GM12878 (cell line): ENCODE results near the gene C1S. TPM values are rescaled to one million over a fixed set of nuclear protein-coding genes. Genes with fewer than 3 reads are reported as not detected.

ENCODE experiments used
- ATAC-seq: fragments of 200-7000 bp; cut with Tn5 transposase; 3 replicates; pipeline ENCODE4 v1.9.1; 2020; ENCODE audit warnings: mild to moderate bottlenecking, moderate library complexity
- BruUV-seq: library from RNA; stranded (reverse); fragments of 400-500 nt; replicated peaks from 2 replicates; lab custom pipeline; 2021; lab: Mats Ljungman, UMichigan
- CTCF ChIA-PET: fragments of 300-600 bp; sonication (Branson Sonifier 250); formaldehyde crosslinking; extraction: SDS; loops from one replicate; lab custom pipeline; 2021; ENCODE audit warnings: inconsistent platforms; lab: Yijun Ruan, JAX
- POLR2A ChIA-PET: fragments of 350-600 bp; formaldehyde crosslinking; extraction: SDS; loops from one replicate; lab custom pipeline; 2021; ENCODE audit warnings: inconsistent platforms; lab: Charles Lee
- RAD21 ChIA-PET: fragments of 300-600 bp; sonication (Branson Sonifier 250); formaldehyde crosslinking; loops from one replicate; lab custom pipeline; 2023; ENCODE audit warnings: antibody characterized with exemption; ENCODE audit not compliant: unreplicated experiment; lab: Charles Lee
- SMC1A ChIA-PET: fragments of 300-600 bp; sonication (Branson Sonifier 250); formaldehyde crosslinking; loops from one replicate; lab custom pipeline; 2023; ENCODE audit not compliant: unreplicated experiment, uncharacterized antibody; lab: Charles Lee
- DNase-seq: peaks from one replicate; pipeline ENCODE4 v3.0.0-alpha.2; 2011; ENCODE audit warnings: low read depth, low spot score
- FAIRE-seq: peaks from 3 replicates; lab custom pipeline; 2011; peaks lifted over from hg19 to GRCh38; lab: Jason Lieb, UNC
- H2AFZ ChIP-seq: 2 replicates; pipeline ENCODE4 v1.6.0; 2011; ENCODE audit warnings: low read depth, low read length, control low read depth; ENCODE audit not compliant: control insufficient read depth
- H3K27ac ChIP-seq: 2 replicates; pipeline ENCODE4 v1.5.1; 2011; ENCODE audit warnings: control low read depth; ENCODE audit not compliant: control insufficient read depth, insufficient read depth
- H3K27me3 ChIP-seq, 2 experiments: replicated peaks in 1 of 2; 2 replicates each; pipeline versions ENCODE4 v1.6.0 to v1.6.1; 2011; ENCODE audit warnings: low read length in 1 of 2; ENCODE audit not compliant: control insufficient read depth in 2 of 2, insufficient read depth in 2 of 2
- H3K36me3 ChIP-seq, 2 experiments: 2 replicates each; pipeline ENCODE4 v1.5.1; 2011; ENCODE audit warnings: low read length in 1 of 2; ENCODE audit not compliant: control insufficient read depth in 2 of 2, insufficient read depth in 2 of 2
- H3K4me1 ChIP-seq: 2 replicates; pipeline ENCODE4 v1.6.1; 2011; ENCODE audit warnings: mild to moderate bottlenecking, low read length, moderate library complexity, mixed read lengths; ENCODE audit not compliant: control insufficient read depth, insufficient read depth
- H3K4me2 ChIP-seq: 2 replicates; pipeline ENCODE4 v1.6.0; 2011; ENCODE audit warnings: control low read depth; ENCODE audit not compliant: control insufficient read depth, insufficient read depth
- H3K4me3 ChIP-seq: fragments of 200-600 bp; sonication (generic); 2 replicates; pipeline ENCODE4 v1.5.1; 2016
- H3K79me2 ChIP-seq: 2 replicates; pipeline ENCODE4 v1.6.0; 2011; ENCODE audit warnings: low read length; ENCODE audit not compliant: control insufficient read depth, insufficient read depth
- H3K9ac ChIP-seq: 2 replicates; pipeline ENCODE4 v1.8.0; 2011; ENCODE audit warnings: low read length, control low read depth, mixed read lengths; ENCODE audit not compliant: control insufficient read depth, insufficient read depth
- H3K9me3 ChIP-seq: replicated peaks from 3 replicates; pipeline ENCODE4 v1.5.1; 2011; ENCODE audit warnings: mild to moderate bottlenecking, low read length; ENCODE audit not compliant: control insufficient read depth, insufficient read depth
- H4K20me1 ChIP-seq: 2 replicates; pipeline ENCODE4 v1.6.0; 2011; ENCODE audit not compliant: control insufficient read depth, insufficient read depth
- ATF7 ChIP-seq: fragments of 450-650 bp; IDR thresholded peaks from 2 replicates; pipeline ENCODE4 v1.6.1; 2016; ENCODE audit warnings: low read depth, mild to moderate bottlenecking
- CREB1 ChIP-seq: IDR thresholded peaks from 2 replicates; pipeline ENCODE4 v1.6.1; 2012; ENCODE audit warnings: low read depth, mild to moderate bottlenecking, inconsistent platforms
- E2F8 ChIP-seq: fragments of 450-650 bp; IDR thresholded peaks from 2 replicates; pipeline ENCODE4 v1.6.1; 2018; ENCODE audit warnings: mild to moderate bottlenecking, low read depth, moderate library complexity; ENCODE audit not compliant: partially characterized antibody
- EGR1 ChIP-seq, 2 experiments: IDR thresholded peaks; 1 replicate in 1 of 2; 2 replicates in 1 of 2; pipeline ENCODE4 v1.6.1; 2011 to 2012; ENCODE audit warnings: low read depth in 2 of 2, low read length in 2 of 2, borderline replicate concordance in 1 of 2, mild to moderate bottlenecking in 1 of 2, moderate library complexity in 1 of 2
- IRF5 ChIP-seq: fragments of 450-650 bp; IDR thresholded peaks from 2 replicates; pipeline ENCODE4 v1.6.1; 2017; ENCODE audit warnings: borderline replicate concordance
- LARP7 ChIP-seq: fragments of 450-650 bp; IDR thresholded peaks from 2 replicates; pipeline ENCODE4 v1.6.1; 2017; ENCODE audit warnings: mild to moderate bottlenecking
- MXI1 ChIP-seq: fragments of 150-350 bp; IDR thresholded peaks from 2 replicates; pipeline ENCODE4 v1.6.1; 2011; ENCODE audit warnings: low read depth, mild to moderate bottlenecking, inconsistent platforms, low read length, improper control_type of control experiment
- RELB ChIP-seq: fragments of 450-650 bp; IDR thresholded peaks from 2 replicates; pipeline ENCODE4 v1.6.1; 2017; ENCODE audit warnings: low read depth, mild to moderate bottlenecking, moderate library complexity
- RFX5 ChIP-seq: IDR thresholded peaks from 2 replicates; pipeline ENCODE4 v1.6.1; 2011; ENCODE audit warnings: low read depth, low read length, improper control_type of control experiment
- SPI1 ChIP-seq: IDR thresholded peaks from 2 replicates; pipeline ENCODE4 v1.6.1; 2011; ENCODE audit warnings: low read depth, mild to moderate bottlenecking, low read length, moderate library complexity, borderline replicate concordance; ENCODE audit not compliant: insufficient read depth
- SUPT20H ChIP-seq: IDR thresholded peaks from 2 replicates; pipeline ENCODE4 v1.6.1; 2011; ENCODE audit warnings: low read depth, mild to moderate bottlenecking, low read length, moderate library complexity, borderline replicate concordance; ENCODE audit not compliant: control insufficient read depth
- ZNF24 ChIP-seq: fragments of 450-650 bp; IDR thresholded peaks from 2 replicates; pipeline ENCODE4 v1.6.1; 2017; ENCODE audit warnings: antibody characterized with exemption, mild to moderate bottlenecking
- ZNF622 ChIP-seq: fragments of 450-650 bp; IDR thresholded peaks from 2 replicates; pipeline ENCODE4 v1.6.1; 2017; ENCODE audit warnings: mild to moderate bottlenecking, inconsistent platforms
- WGBS: methylation state at CpG from one replicate; pipeline ENCODE4 v1.1.6; 2016; ENCODE audit warnings: low lambda C conversion rate; ENCODE audit not compliant: insufficient replicate concordance, insufficient coverage; ENCODE audit errors: missing lambda C conversion rate; 5-methylcytosine and 5-hydroxymethylcytosine counted together
- in situ Hi-C: fragments of 300-500 bp; cut with MboI; formaldehyde crosslinking; loops from 9 replicates; pipeline ENCODE4 v1.14.3; 2018; ENCODE audit warnings: mixed read lengths
- intact Hi-C: fragments of 100-400 bp; cut with micrococcal nuclease; formaldehyde crosslinking; loops from one replicate; pipeline ENCODE4 v1.14.2; 2022; ENCODE audit not compliant: unreplicated experiment
- polyA plus RNA-seq, 11 experiments: library from polyadenylated mRNA; depleted of rRNA in 4 of 11; unstranded in 6 of 11; stranded (reverse) in 5 of 11; fragments of >200 nt; fragmentation: Nextera tagmentation in 4 of 11; fragmentation: Illumina TruSeq in 1 of 11; extraction: Ambion mirVana in 4 of 11; extraction: Trizol in 1 of 11; gene quantifications; 1 replicate in 1 of 11; 2 replicates in 10 of 11; pipeline versions ENCODE4 v1.2.1 to v1.2.3, GENCODE V29; 2011 to 2016; ENCODE audit warnings: inconsistent platforms in 2 of 11, missing spikeins in 2 of 11, low read depth in 1 of 11
- total RNA-seq, 4 experiments: library from RNA; depleted of rRNA in 3 of 4; stranded (reverse); fragments of >200 nt in 3 of 4; fragmentation: Illumina TruSeq in 1 of 4; extraction: Trizol in 1 of 4; gene quantifications; 2 replicates each; pipeline versions ENCODE4 v1.2.1 to v1.2.3, GENCODE V29; 2013 to 2021

C1S gene
- total and polyA plus RNA-seq, 10 of the 15 experiments (the other 5 are each of a cell fraction or from before 2014, with no cell fraction given), result 0.10 to 1.4 (median 0.42) TPM

- no peak for TF ChIP-seq MXI1
- TF ChIP-seq SUPT20H, result no peak
- TF ChIP-seq ZNF24, result no peak
- TF ChIP-seq EGR1 (IDR thresholded peaks at IDR 0.05; ENCODE audit: borderline replicate concordance in 1 of 2, low read depth in 2 of 2, low read length in 2 of 2), result no peak
- no peak for TF ChIP-seq IRF5
- no peak for TF ChIP-seq ZNF622
- TF ChIP-seq, all 136 proteins: peak for 0
Measured at GRCh38 chr12:7072554-7072953, 12.0 kb downstream of the C1S start (continued).

GRCh38 chr12:7073946-7074345 lies 13.4 kb downstream of the C1S start:
- BruUV-seq, result no TSS peak
- Histone ChIP-seq H3K27me3 (no peaks in the 10 kb centered on the region), H3K9ac (no peak overlapping the region), H4K20me1 (no peaks in the 10 kb centered on the region), H3K4me2 (no peak overlapping the region), H2AFZ (no peak overlapping the region), H3K9me3 (no peaks in the 10 kb centered on the region), H3K27ac (no peak overlapping the region), H3K36me3 (no peaks in the 10 kb centered on the region), H3K79me2 (no peaks in the 10 kb centered on the region), H3K4me3 (no peak overlapping the region), H3K4me1 (no peaks in the 10 kb centered on the region)
- CTCF ChIA-PET, result interaction anchor here (1.1 kb wide), 1 partner anchor 39 kb away, joined by 6 read pairs; no protein-coding TSS in a partner anchor
- TF ChIP-seq E2F8 (no peak), ATF7 (no peak), RFX5 (no peak), CREB1 (no peak), SPI1 (no peak), LARP7 (no peak), RELB (no peak)
- POLR2A ChIA-PET, result no interaction called here
- ATAC-seq, result no peak
- in situ Hi-C loops, result no loop called here
- RAD21 ChIA-PET, result no interaction called here
- 0% methylated on average over 1 of the region's 1 CpG for WGBS
- intact Hi-C loops, result no loop called here
- no peak for DNase-seq
- SMC1A ChIA-PET, result no interaction called here
- no peak for FAIRE-seq
